Measurements from ENCODE around the gene KIF26B.

KIF26B gene

GRCh38 chr1:245207801-245208200 is 53.0 kb downstream of the KIF26B start:
- DNase-seq (ENCODE audit: low read depth in 2 of 2), result no peak

- no peak for DNase-seq (ENCODE audit: low read depth in 2 of 2)
These were observed 55.1 kb downstream of the KIF26B start for GRCh38 chr1:245209658-245210435.

GRCh38 chr1:245211035-245211749 is 56.4 kb downstream of the KIF26B start:
- DNase-seq (ENCODE audit: low read depth in 2 of 2), result no peak

- DNase-seq (ENCODE audit: low read depth in 2 of 2), result no peak
These were observed 57.0 kb downstream of the KIF26B start for GRCh38 chr1:245211761-245212160.

- DNase-seq (ENCODE audit: low read depth in 2 of 2), result no peak
These were observed 57.5 kb downstream of the KIF26B start for GRCh38 chr1:245212221-245212710.

- DNase-seq (ENCODE audit: low read depth in 2 of 2), result no peak
These were observed 58.5 kb downstream of the KIF26B start for GRCh38 chr1:245213066-245213831.

GRCh38 chr1:245215071-245215470 is 60.3 kb downstream of the KIF26B start:
- no peak for DNase-seq (ENCODE audit: low read depth in 2 of 2)

- DNase-seq (ENCODE audit: low read depth in 2 of 2), result no peak
These were observed 61.8 kb downstream of the KIF26B start for GRCh38 chr1:245216366-245217115.

GRCh38 chr1:245217853-245218608 is 63.2 kb downstream of the KIF26B start:
- DNase-seq (ENCODE audit: low read depth in 2 of 2), result no peak

- DNase-seq (ENCODE audit: low read depth in 2 of 2), result no peak
These were observed 65.7 kb downstream of the KIF26B start for GRCh38 chr1:245220381-245220985.

- DNase-seq (ENCODE audit: low read depth in 2 of 2), result no peak
These were observed 67.0 kb downstream of the KIF26B start for GRCh38 chr1:245221805-245222204.

GRCh38 chr1:245222931-245223595 is 68.3 kb downstream of the KIF26B start:
- DNase-seq (ENCODE audit: low read depth in 2 of 2), result no peak

- no peak for DNase-seq (ENCODE audit: low read depth in 2 of 2)
These were observed 70.8 kb downstream of the KIF26B start for GRCh38 chr1:245225322-245226202.

GRCh38 chr1:245226203-245226499 is 71.4 kb downstream of the KIF26B start:
- DNase-seq (ENCODE audit: low read depth in 2 of 2), result no peak

- no peak for DNase-seq (ENCODE audit: low read depth in 2 of 2)
These were observed 74.3 kb downstream of the KIF26B start for GRCh38 chr1:245229051-245229450.

GRCh38 chr1:245232931-245233330 is 78.1 kb downstream of the KIF26B start:
- no peak for DNase-seq (ENCODE audit: low read depth in 2 of 2)

GRCh38 chr1:245234217-245235081 is 79.7 kb downstream of the KIF26B start:
- no peak for DNase-seq (ENCODE audit: low read depth in 2 of 2)

GRCh38 chr1:245235156-245235555 is 80.4 kb downstream of the KIF26B start:
- DNase-seq (ENCODE audit: low read depth in 2 of 2), result no peak

Measured in stimulated activated CD8-positive, alpha-beta memory T cell treated with anti-CD3 and anti-CD28 coated beads, Interleukin-7, amount 100 ng/mL, for 1 hour (primary cell).